GM19395 (cell line): ENCODE data around the gene FLRT1.

Source experiments
- ATAC-seq: cut with Tn5 transposase; IDR thresholded peaks from one replicate; pipeline ENCODE4 v1.9.1; 2021; ENCODE audit warnings: mild to moderate bottlenecking, moderate library complexity; ENCODE audit not compliant: unreplicated experiment

Gene FLRT1

DNA sequence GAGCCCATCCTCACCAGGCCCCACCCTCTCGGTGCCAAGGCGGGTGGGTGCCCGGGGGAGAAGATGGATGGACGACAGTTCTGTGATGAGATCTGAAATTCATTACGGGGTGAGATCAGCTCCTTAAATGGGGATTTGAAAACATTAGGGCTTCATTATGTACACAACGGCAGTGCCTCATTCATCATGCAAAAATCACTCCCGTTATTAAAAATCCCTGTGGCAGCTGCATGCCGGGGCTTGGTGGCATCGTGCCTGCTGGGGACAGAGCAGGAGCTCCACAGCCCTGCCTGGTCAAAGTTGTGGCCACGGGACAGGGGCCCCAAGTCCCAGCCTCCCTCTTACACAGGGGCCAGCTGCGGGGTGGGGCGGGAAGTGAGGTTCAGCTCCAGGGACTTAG is 29.3 kb upstream of the FLRT1 start:
- no peak for ATAC-seq

DNA sequence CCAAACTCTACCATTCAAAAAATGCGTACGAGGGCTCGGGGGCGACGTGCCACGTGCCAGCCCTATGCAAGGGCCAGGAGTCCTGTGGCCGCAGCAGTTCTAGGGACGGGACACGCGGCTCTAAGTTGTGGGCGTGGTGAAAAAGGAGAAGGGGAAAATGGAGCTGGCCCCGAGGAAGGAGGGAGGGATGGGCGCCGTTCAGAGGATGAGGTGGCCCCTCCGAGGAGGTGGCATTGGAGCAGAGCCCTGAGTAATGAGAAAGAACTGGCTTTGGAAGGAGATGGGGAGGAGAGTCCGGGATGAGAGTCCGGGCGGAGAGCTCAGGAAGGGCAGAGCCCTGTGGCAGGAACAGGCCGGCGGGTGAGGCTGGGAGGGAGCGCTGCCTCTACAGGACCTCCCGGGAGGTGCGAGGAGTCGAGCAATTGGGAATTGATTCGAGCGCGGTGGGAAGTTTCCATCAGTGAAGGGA is 28.5 kb upstream of the FLRT1 start:
- no peak for ATAC-seq

GRCh38 chr11:64007629-64008282 is 28.0 kb upstream of the FLRT1 start:
- no peak for ATAC-seq

DNA sequence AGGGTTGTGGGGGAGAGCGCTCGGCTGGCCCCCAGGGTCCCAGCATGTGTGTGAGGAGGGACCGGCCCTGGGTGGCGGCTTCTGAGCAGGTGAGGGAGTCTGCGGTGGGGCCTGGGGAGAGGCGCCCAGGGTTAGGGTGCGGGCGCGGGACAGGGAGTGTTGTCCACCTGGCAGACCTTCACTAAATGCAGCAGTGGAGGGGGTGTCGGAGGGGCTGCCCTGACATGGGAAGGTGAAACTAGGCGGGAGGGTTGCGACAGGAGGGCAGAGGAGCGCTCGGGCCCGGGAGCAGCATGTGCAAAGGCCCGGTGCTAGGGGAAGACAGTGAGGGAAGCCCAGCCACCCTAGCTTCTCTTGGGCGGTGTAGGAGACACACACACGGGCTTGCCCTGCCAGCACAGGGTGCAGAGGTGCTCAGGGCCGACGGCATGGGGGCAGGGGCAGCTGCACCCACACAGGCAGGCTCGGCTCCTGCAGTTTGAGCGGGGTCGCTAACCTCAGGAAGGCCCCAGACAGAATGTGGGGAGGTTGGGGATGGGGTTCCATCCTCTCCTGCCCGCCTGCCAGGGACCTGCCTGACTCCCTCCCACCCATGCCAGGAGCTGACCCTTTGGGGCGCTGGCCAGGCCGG is 27.3 kb upstream of the FLRT1 start:
- no peak for ATAC-seq

DNA sequence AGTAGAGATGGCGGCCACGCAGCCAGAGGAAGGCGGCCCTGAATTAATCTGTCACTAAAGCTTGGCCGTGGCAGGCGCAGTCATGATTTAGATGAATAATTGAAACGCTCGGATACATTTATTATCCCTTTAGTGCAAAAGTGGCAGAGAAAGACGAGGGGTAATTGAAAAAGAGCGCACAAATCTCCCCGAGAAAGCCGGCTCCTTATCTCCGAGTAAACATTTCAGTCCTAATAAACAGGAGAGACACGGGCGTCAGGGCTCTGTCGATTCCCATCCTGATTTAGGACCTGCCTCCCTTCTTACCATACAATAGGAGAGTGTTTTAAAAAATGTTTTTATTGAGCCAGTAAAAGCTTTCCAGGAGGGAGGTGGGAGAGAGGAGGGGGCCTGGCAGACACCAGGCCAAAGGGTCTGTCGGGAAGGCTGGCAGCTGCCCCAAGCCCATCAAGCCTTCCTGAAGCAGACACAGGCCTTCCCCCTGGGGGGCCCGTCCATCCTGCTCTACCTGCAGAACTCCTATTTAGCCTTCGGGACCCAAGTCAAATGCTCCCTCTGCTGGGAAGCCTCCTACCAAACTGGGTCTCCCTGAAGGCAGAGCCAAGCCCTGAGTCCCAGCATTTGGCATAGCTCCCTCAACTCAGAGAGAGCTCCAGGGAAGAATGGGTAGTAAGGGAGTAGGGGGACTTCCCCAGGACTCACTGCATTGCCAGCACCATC is 26.7 kb upstream of the FLRT1 start:
- ATAC-seq: no peak

DNA sequence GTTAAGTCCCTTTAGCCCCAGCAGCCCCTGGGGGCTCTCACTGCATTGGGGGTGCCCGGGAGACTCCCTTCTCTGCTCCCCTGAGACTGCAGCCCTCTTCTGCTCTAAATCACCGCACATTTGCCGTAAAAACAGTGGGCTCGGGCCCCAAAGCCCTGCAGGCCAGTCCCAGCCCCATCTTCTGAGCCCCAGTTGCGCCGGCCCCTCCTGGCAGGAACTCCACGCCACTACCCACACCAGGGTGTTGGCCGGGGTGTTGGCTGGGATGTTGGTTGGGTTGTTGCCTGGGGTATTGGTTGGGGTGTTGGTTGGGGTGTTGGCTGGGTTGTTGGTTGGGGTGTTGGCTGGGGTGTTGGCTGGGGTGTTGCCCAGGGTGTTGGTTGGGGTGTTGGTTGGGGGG is 26.0 kb upstream of the FLRT1 start:
- no peak for ATAC-seq

GRCh38 chr11:64010783-64011182 is 24.9 kb upstream of the FLRT1 start:
- ATAC-seq: no peak

- no peak for ATAC-seq
Measured at GRCh38 chr11:64011371-64011770, 24.4 kb upstream of the FLRT1 start.

DNA sequence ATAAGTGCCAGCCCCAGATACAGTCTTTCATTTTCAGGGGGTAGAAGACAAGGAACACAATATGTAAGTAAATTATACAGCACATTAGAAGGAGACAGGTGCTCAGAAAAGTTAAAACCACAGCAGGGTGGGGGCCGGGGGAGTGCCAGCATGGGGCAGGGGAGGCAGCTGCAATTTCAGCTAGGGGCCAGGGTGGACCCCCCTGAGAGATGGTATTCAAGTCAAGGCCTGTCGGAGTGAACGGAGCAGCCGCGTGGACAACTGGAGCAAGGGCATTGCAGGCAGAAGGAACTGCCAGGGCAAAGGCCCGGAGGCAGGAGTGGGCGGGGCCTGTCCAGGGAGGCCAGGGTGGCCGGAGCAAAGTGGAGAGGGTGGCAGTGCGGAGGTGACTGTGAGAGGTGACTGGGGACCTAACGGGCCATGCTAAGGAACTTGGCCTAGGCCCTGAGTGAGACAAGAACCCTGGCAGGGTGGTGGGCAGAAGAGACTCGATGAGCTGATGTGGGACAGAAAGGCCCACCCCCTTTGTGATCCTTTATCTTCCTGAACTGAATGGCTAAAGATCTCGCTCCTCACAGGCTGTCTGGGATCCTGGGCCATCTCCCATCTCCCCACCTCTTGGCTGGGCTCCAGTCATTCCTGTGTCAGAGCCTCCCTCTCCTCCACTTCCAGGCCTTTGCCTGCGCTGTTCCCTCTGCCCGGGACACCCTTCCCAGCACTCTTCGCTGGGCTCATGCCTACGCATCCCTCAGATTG is 22.4 kb upstream of the FLRT1 start:
- no peak for ATAC-seq

DNA sequence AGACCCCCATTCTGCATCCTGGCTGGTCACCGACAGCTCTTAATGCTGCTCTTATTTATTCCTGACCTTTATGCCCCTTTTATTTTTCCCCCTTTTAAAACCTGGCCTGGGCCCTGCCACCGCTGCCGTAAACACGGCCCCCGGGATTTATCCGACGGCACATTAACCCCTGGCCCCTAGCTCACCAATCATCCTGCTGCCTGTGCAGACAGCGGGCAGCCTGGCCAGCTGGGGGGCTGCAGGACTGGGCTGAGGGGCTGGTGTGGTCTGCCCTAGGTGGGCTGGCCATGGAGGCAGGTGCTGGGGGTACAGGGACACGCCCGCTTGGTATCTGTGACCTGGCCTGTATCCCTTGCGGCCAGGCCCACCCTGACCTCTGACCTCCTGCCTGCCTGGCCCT is 21.4 kb upstream of the FLRT1 start:
- ATAC-seq: no peak

DNA sequence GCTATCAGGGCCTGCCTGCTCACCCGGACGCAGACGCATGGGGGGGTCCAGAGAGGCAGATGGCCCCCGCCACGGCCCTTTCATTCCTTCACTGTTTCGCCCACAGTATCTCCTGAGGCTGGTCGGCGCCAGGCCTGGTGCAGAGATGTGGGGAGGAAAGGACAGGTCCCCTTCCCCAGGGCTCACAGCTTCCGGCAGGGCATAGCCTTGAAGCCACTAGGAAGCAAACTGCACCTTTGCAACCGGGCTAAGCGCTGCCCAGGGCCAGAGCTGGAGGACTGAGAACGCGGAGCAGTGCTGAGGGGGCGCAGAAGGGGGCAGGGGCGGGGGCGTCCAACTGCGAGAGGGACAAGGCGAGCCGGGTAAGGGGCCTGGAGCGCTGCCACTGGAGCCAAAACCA is 20.2 kb upstream of the FLRT1 start:
- no peak for ATAC-seq

GRCh38 chr11:64015935-64016845 is 19.5 kb upstream of the FLRT1 start:
- no peak for ATAC-seq

GRCh38 chr11:64017945-64018224 is 17.8 kb upstream of the FLRT1 start:
- no peak for ATAC-seq

GRCh38 chr11:64018310-64018709 is 17.4 kb upstream of the FLRT1 start:
- no peak for ATAC-seq

GRCh38 chr11:64019106-64020037 is 16.4 kb upstream of the FLRT1 start:
- no peak for ATAC-seq

DNA sequence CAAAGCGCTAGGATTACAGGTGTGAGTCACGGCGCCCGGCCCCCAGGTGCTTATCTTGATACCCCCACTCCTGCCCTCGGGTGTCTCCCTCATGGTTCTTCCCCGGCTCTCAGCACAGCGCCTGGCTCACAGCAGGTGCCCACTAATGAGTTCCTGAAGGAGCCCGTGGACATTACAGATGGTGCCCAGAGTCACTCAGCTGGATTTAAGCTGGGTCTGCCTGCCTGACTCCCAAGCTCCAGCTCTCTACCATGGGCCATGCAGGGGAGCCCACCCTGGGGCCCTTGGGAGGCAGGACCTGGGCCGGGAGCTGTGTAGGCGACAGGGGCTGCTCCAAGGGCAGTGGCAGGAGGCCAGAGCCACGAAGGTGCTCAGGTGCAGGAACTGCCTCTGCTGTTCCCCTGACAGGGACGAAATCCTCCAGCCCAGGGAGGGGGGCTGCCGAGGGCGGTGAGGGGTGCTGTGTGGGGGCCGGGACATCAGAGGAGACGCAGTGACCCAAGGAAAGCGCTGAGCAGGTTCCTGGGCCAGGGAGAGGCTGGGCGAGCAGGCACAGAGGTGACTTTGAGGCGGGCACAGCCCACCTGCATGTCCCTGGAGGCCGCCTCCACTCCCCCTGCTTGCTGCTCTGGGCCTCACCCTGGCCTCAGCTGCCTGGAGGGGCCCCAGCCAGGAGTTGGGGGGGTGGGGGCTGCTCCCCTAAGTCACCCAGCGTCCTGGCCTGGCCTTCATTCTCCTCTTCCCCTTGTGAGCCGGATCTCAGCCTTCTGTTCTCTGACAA is 14.6 kb upstream of the FLRT1 start:
- ATAC-seq: no peak

DNA sequence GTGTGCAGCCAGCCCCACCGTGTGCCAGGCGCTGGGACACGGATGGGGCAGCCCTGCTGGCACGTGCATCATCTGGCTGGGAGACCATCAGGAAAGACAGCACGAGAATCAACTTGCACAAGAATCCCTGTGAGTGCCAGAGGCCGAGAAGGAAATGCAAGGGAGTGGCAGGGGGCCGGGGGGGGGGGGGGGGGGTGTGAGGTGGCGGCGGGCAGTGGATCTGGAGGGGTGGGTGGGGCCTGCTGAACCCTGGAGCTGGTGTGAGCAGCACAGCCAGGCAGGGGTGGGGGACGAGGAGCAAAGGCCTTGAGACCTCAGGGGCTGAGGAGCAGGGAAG is 14.0 kb upstream of the FLRT1 start:
- ATAC-seq: no peak

GRCh38 chr11:64022125-64022784 is 13.5 kb upstream of the FLRT1 start:
- no peak for ATAC-seq
